GM12878 (cell line): Measurements from ENCODE around the gene SVOP. TPM values are rescaled to one million over a fixed set of nuclear protein-coding genes. Genes with fewer than 3 reads are reported as not detected.

Experiments
- ATAC-seq: fragments of 200-7000 bp; cut with Tn5 transposase; 3 replicates; pipeline ENCODE4 v1.9.1; 2020; ENCODE audit warnings: mild to moderate bottlenecking, moderate library complexity
- BruUV-seq: library from RNA; stranded (reverse); fragments of 400-500 nt; replicated peaks from 2 replicates; lab custom pipeline; 2021; lab: Mats Ljungman, UMichigan
- CTCF ChIA-PET: fragments of 300-600 bp; sonication (Branson Sonifier 250); formaldehyde crosslinking; extraction: SDS; loops from one replicate; lab custom pipeline; 2021; ENCODE audit warnings: inconsistent platforms; lab: Yijun Ruan, JAX
- POLR2A ChIA-PET: fragments of 350-600 bp; formaldehyde crosslinking; extraction: SDS; loops from one replicate; lab custom pipeline; 2021; ENCODE audit warnings: inconsistent platforms; lab: Charles Lee
- RAD21 ChIA-PET: fragments of 300-600 bp; sonication (Branson Sonifier 250); formaldehyde crosslinking; loops from one replicate; lab custom pipeline; 2023; ENCODE audit warnings: antibody characterized with exemption; ENCODE audit not compliant: unreplicated experiment; lab: Charles Lee
- SMC1A ChIA-PET: fragments of 300-600 bp; sonication (Branson Sonifier 250); formaldehyde crosslinking; loops from one replicate; lab custom pipeline; 2023; ENCODE audit not compliant: unreplicated experiment, uncharacterized antibody; lab: Charles Lee
- DNase-seq: peaks from one replicate; pipeline ENCODE4 v3.0.0-alpha.2; 2011; ENCODE audit warnings: low read depth, low spot score
- FAIRE-seq: peaks from 3 replicates; lab custom pipeline; 2011; peaks lifted over from hg19 to GRCh38; lab: Jason Lieb, UNC
- H2AFZ ChIP-seq: 2 replicates; pipeline ENCODE4 v1.6.0; 2011; ENCODE audit warnings: low read depth, low read length, control low read depth; ENCODE audit not compliant: control insufficient read depth
- H3K27ac ChIP-seq: 2 replicates; pipeline ENCODE4 v1.5.1; 2011; ENCODE audit warnings: control low read depth; ENCODE audit not compliant: control insufficient read depth, insufficient read depth
- H3K27me3 ChIP-seq, 2 experiments: replicated peaks in 1 of 2; 2 replicates each; pipeline versions ENCODE4 v1.6.0 to v1.6.1; 2011; ENCODE audit warnings: low read length in 1 of 2; ENCODE audit not compliant: control insufficient read depth in 2 of 2, insufficient read depth in 2 of 2
- H3K36me3 ChIP-seq, 2 experiments: 2 replicates each; pipeline ENCODE4 v1.5.1; 2011; ENCODE audit warnings: low read length in 1 of 2; ENCODE audit not compliant: control insufficient read depth in 2 of 2, insufficient read depth in 2 of 2
- H3K4me1 ChIP-seq: 2 replicates; pipeline ENCODE4 v1.6.1; 2011; ENCODE audit warnings: mild to moderate bottlenecking, low read length, moderate library complexity, mixed read lengths; ENCODE audit not compliant: control insufficient read depth, insufficient read depth
- H3K4me2 ChIP-seq: 2 replicates; pipeline ENCODE4 v1.6.0; 2011; ENCODE audit warnings: control low read depth; ENCODE audit not compliant: control insufficient read depth, insufficient read depth
- H3K4me3 ChIP-seq: fragments of 200-600 bp; sonication (generic); 2 replicates; pipeline ENCODE4 v1.5.1; 2016
- H3K79me2 ChIP-seq: 2 replicates; pipeline ENCODE4 v1.6.0; 2011; ENCODE audit warnings: low read length; ENCODE audit not compliant: control insufficient read depth, insufficient read depth
- H3K9ac ChIP-seq: 2 replicates; pipeline ENCODE4 v1.8.0; 2011; ENCODE audit warnings: low read length, control low read depth, mixed read lengths; ENCODE audit not compliant: control insufficient read depth, insufficient read depth
- H3K9me3 ChIP-seq: replicated peaks from 3 replicates; pipeline ENCODE4 v1.5.1; 2011; ENCODE audit warnings: mild to moderate bottlenecking, low read length; ENCODE audit not compliant: control insufficient read depth, insufficient read depth
- H4K20me1 ChIP-seq: 2 replicates; pipeline ENCODE4 v1.6.0; 2011; ENCODE audit not compliant: control insufficient read depth, insufficient read depth
- FOS ChIP-seq: IDR thresholded peaks from 3 replicates; pipeline ENCODE4 v1.6.1; 2011; ENCODE audit warnings: borderline replicate concordance; ENCODE audit not compliant: insufficient read length; ENCODE audit errors: extremely low read depth
- MYB ChIP-seq: fragments of 150-350 bp; IDR thresholded peaks from 2 replicates; pipeline ENCODE4 v1.6.1; 2014; ENCODE audit warnings: mild to moderate bottlenecking, low read depth, low read length, borderline replicate concordance
- NFXL1 ChIP-seq: fragments of 450-650 bp; IDR thresholded peaks from 2 replicates; pipeline ENCODE4 v1.6.1; 2017; ENCODE audit warnings: antibody characterized with exemption, mild to moderate bottlenecking, borderline replicate concordance
- YY1 ChIP-seq: IDR thresholded peaks from 2 replicates; pipeline ENCODE4 v1.6.1; 2011; ENCODE audit warnings: low read depth, mild to moderate bottlenecking, low read length
- WGBS: methylation state at CpG from one replicate; pipeline ENCODE4 v1.1.6; 2016; ENCODE audit warnings: low lambda C conversion rate; ENCODE audit not compliant: insufficient replicate concordance, insufficient coverage; ENCODE audit errors: missing lambda C conversion rate; 5-methylcytosine and 5-hydroxymethylcytosine counted together
- in situ Hi-C: fragments of 300-500 bp; cut with MboI; formaldehyde crosslinking; loops from 9 replicates; pipeline ENCODE4 v1.14.3; 2018; ENCODE audit warnings: mixed read lengths
- intact Hi-C: fragments of 100-400 bp; cut with micrococcal nuclease; formaldehyde crosslinking; loops from one replicate; pipeline ENCODE4 v1.14.2; 2022; ENCODE audit not compliant: unreplicated experiment
- polyA plus RNA-seq, 11 experiments: library from polyadenylated mRNA; depleted of rRNA in 4 of 11; unstranded in 6 of 11; stranded (reverse) in 5 of 11; fragments of >200 nt; fragmentation: Nextera tagmentation in 4 of 11; fragmentation: Illumina TruSeq in 1 of 11; extraction: Ambion mirVana in 4 of 11; extraction: Trizol in 1 of 11; gene quantifications; 1 replicate in 1 of 11; 2 replicates in 10 of 11; pipeline versions ENCODE4 v1.2.1 to v1.2.3, GENCODE V29; 2011 to 2016; ENCODE audit warnings: inconsistent platforms in 2 of 11, missing spikeins in 2 of 11, low read depth in 1 of 11
- total RNA-seq, 4 experiments: library from RNA; depleted of rRNA in 3 of 4; stranded (reverse); fragments of >200 nt in 3 of 4; fragmentation: Illumina TruSeq in 1 of 4; extraction: Trizol in 1 of 4; gene quantifications; 2 replicates each; pipeline versions ENCODE4 v1.2.1 to v1.2.3, GENCODE V29; 2013 to 2021
- TF ChIP-seq, protein P1 (sequence below): IDR thresholded peaks from 2 replicates; pipeline ENCODE4 v1.6.1; 2012; ENCODE audit warnings: mild to moderate bottlenecking, low read depth, low read length

Gene SVOP
- total and polyA plus RNA-seq, 10 of the 15 experiments (the other 5 are each of a cell fraction or from before 2014, with no cell fraction given) = under 0.01 TPM; not detected in 9

GRCh38 chr12:109018296-109018695, 2.6 kb downstream of the SVOP start:
- H3K79me2 ChIP-seq = no peaks in the 10 kb centered on the region
- H3K4me1 ChIP-seq = no peaks in the 10 kb centered on the region
- ChIA-PET SMC1A (interaction anchor here (0.6 kb wide), 1 partner anchor 760 kb away, joined by 3 read pairs; no protein-coding TSS in a partner anchor), POLR2A (no interaction called here), RAD21 (no interaction called here), CTCF (no interaction called here)
- FAIRE-seq = no peak
- H4K20me1 ChIP-seq = no peaks in the 10 kb centered on the region
- TF ChIP-seq FOS (no peak), YY1 (no peak), NFXL1 (no peak), MYB (no peak)
- TF ChIP-seq, protein P1, sequence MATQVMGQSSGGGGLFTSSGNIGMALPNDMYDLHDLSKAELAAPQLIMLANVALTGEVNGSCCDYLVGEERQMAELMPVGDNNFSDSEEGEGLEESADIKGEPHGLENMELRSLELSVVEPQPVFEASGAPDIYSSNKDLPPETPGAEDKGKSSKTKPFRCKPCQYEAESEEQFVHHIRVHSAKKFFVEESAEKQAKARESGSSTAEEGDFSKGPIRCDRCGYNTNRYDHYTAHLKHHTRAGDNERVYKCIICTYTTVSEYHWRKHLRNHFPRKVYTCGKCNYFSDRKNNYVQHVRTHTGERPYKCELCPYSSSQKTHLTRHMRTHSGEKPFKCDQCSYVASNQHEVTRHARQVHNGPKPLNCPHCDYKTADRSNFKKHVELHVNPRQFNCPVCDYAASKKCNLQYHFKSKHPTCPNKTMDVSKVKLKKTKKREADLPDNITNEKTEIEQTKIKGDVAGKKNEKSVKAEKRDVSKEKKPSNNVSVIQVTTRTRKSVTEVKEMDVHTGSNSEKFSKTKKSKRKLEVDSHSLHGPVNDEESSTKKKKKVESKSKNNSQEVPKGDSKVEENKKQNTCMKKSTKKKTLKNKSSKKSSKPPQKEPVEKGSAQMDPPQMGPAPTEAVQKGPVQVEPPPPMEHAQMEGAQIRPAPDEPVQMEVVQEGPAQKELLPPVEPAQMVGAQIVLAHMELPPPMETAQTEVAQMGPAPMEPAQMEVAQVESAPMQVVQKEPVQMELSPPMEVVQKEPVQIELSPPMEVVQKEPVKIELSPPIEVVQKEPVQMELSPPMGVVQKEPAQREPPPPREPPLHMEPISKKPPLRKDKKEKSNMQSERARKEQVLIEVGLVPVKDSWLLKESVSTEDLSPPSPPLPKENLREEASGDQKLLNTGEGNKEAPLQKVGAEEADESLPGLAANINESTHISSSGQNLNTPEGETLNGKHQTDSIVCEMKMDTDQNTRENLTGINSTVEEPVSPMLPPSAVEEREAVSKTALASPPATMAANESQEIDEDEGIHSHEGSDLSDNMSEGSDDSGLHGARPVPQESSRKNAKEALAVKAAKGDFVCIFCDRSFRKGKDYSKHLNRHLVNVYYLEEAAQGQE = no peak
- H2AFZ ChIP-seq = no peak overlapping the region
- WGBS = under 1% methylated on average over 4 of the region's 4 CpGs
- peaks cover 0 to 3% of the 10 kb centered on the region in 2 experiments; a peak in 1 of 4 replicates for H3K27me3 ChIP-seq
- BruUV-seq = no TSS peak
- H3K36me3 ChIP-seq = no peaks in the 10 kb centered on the region
- no peak overlapping the region for H3K27ac ChIP-seq
- in situ Hi-C loops = no loop called here
- no peak for ATAC-seq
- H3K4me3 ChIP-seq = no peak overlapping the region
- no peak overlapping the region for H3K9ac ChIP-seq
- intact Hi-C loops = no loop called here
- H3K4me2 ChIP-seq = no peak overlapping the region
- DNase-seq = no peak
- H3K9me3 ChIP-seq = no peaks in the 10 kb centered on the region; the same call in 2 of the 3 replicates
